Heart left ventricle (tissue), 16 donors: ENCODE results near the gene KLHL26. TPM values are rescaled to one million over a fixed set of nuclear protein-coding genes. Genes with fewer than 3 reads are reported as not detected.

Experiments
- ATAC-seq, 4 donors: fragments of 200-7000 bp; cut with Tn5 transposase; one replicate each; pipeline ENCODE4 v1.9.1; 2020 to 2022; ENCODE audit warnings: moderate library complexity in 4 of 4, mild to moderate bottlenecking in 3 of 4, moderate number of reproducible peaks in 1 of 4
- DNase-seq, 5 donors: peaks; one replicate each; pipeline ENCODE4 v3.0.0-alpha.2; 2020
- H3K27ac ChIP-seq, 12 donors: fragments of 200-600 bp; sonication (generic) in 4 of 12; one replicate each; pipeline versions ENCODE4 v1.5.0 to v1.8.0; 2016 to 2022; ENCODE audit warnings: mild to moderate bottlenecking in 2 of 12
- H3K27me3 ChIP-seq, 9 donors: fragments of 200-600 bp; sonication (generic) in 2 of 9; one replicate each; pipeline versions ENCODE4 v1.5.1 to v1.8.0; 2016 to 2022; ENCODE audit warnings: mild to moderate bottlenecking in 3 of 9
- H3K36me3 ChIP-seq, 9 donors: fragments of 200-600 bp; sonication (generic) in 2 of 9; one replicate each; pipeline versions ENCODE4 v1.5.0 to v1.8.0; 2018 to 2022; ENCODE audit warnings: mild to moderate bottlenecking in 2 of 9
- H3K4me1 ChIP-seq, 12 donors: fragments of 200-600 bp; sonication (generic) in 4 of 12; one replicate each; pipeline versions ENCODE4 v1.5.0 to v1.8.0; 2016 to 2022; ENCODE audit warnings: mild to moderate bottlenecking in 3 of 12
- H3K4me3 ChIP-seq, 12 donors: fragments of 200-600 bp; sonication (generic) in 4 of 12; one replicate each; pipeline versions ENCODE4 v1.5.0 to v1.8.0; 2017 to 2022; ENCODE audit warnings: mild to moderate bottlenecking in 9 of 12, moderate library complexity in 4 of 12
- H3K9me3 ChIP-seq, 12 donors: fragments of 200-600 bp; sonication (generic) in 4 of 12; one replicate each; pipeline versions ENCODE4 v1.5.0 to v1.8.0; 2016 to 2022; ENCODE audit warnings: mild to moderate bottlenecking in 1 of 12
- CTCF ChIP-seq, 12 donors: fragments of 200-600 bp; sonication (generic) in 4 of 12; IDR thresholded peaks; one replicate each; pipeline versions ENCODE4 v1.5.0 to v1.8.0; 2018 to 2022; ENCODE audit warnings: antibody characterized with exemption in 12 of 12, mild to moderate bottlenecking in 5 of 12
- POLR2A ChIP-seq, 2 donors: fragments of 450-650 bp; IDR thresholded peaks; one replicate each; pipeline ENCODE4 v1.6.1; 2017; ENCODE audit warnings: antibody characterized with exemption in 2 of 2, mild to moderate bottlenecking in 2 of 2, moderate library complexity in 2 of 2
- whole genome bisulfite sequencing, 4 donors: extraction: QIAGEN DNeasy Blood & Tissue Kit in 2 of 4; methylation state at CpG; one replicate each; pipeline versions ENCODE4 v1.1.5 to v1.1.7; 2013 to 2018; 5-methylcytosine and 5-hydroxymethylcytosine counted together
- intact Hi-C, 10 donors: fragments of 100-400 bp; cut with DNase I; formaldehyde crosslinking; loops; one replicate each; pipeline versions ENCODE4 v1.11.1 to v1.14.2; 2022
- polyA plus RNA-seq, 2 donors: library from polyadenylated mRNA; stranded (reverse); fragments of 200-250 nt; gene quantifications; one replicate each; pipeline ENCODE4 v1.2.3, GENCODE V29; 2013
- total RNA-seq, 9 donors: library from RNA; depleted of rRNA in 2 of 9; stranded (reverse); fragments of >200 nt in 2 of 9; fragmentation: NEBNext Ultra II Directional in 3 of 9; extraction: Animal tissue kit (Norgen Biotek cat#: 25700) in 3 of 9; gene quantifications; one replicate each; pipeline versions ENCODE4 v1.1.0 to v1.2.4, GENCODE V29; 2016 to 2023
- donor health status: ischemic (EF 13 %, LVEDD 7.1; RV severe dilation, severe dysfunction).
- donor health status: healthy with polysubstance abuse.
- donor health status: DM: no; HTN: yes; CAD: no.
- donor health status: DM: no; HTN: no; CAD: no.
- donor health status: ischemic (EF 25% LVEDD 6.9; RV normal size, moderate dysfunction).
- donor health status: ischemic (EF 25% LVEDD 5.7; RV mildly dilated, moderate dysfunction).
- donor health status: healthy.
- donor health status: DM: yes; HTN: yes; CAD: no.
- donor health status: ischemic (EF 35%, LVEDD 5.7; RV mildly dilated, moderate dysfunction).
- donor health status: nonischemic (EF 11% LVEDD 7.7; RV severe dilation, severe dysfunction).
- donor health status: DM: yes; HTN: yes; CAD: no.
- donor health status: PGD.
- donor health status: ischemic (EF 29% LVEDD 5.4; RV normal size, mild dysfunction).
- donor health status: nonischemic (EF 23%, LVEDD 6.1; RV moderate dilation, normal function).

The KLHL26 gene
- total and polyA plus RNA-seq, 11 donors: 2.8 to 11.4 (median 5.8) TPM

DNA sequence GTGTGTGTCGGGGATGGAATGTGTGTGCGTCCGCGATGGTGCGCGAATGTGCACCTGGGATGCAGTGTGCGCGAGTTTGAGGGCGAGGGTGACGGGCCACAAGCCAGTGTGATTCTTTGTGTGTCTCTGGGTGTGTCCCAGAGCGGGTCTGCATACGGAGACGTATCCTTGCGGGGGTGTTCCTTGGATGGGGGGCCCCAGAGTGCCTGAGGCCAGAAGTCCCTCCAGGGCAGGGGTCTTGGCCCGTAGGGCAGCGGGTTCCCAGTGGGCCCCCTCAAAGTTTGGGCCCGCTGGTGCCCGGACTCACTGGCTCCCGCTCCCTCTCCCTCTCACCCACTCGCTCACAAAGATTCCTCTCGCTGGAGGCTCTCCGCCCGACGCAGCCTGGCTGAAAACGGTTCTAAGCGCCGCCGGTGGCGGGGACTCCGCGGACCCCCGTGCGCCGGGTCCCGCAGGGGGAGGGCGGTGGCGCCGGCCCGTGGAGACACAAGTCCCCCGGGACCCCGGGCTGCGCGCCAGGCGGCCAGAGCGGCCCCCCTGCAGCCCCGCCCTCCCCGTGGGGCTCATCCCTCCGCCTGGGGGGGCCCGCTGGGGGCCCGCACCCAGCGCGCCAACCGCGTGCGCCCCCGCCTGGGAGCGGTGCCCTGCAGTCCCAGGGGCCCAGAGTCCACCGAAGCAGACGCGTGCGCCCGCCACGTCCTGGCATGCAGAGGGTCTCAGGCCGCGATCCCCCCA lies 31.1 kb upstream of the KLHL26 start:
- 1 to 3% (median 2%) methylated on average over 25 to 65 of the region's 65 CpGs for WGBS, 4 donors
- intact Hi-C loops: no loop called here
- ATAC-seq (no peak), DNase-seq (no peak)
- Histone ChIP-seq H3K27me3 (peaks cover 36 to 94% (median 76%) of the 10 kb centered on the region in 9 donors), H3K4me3 (peak overlapping the region in 9 of 12 donors; percentile 7 to 51 (median 42)), H3K4me1 (peaks cover 0 to 47% (median 17%) of the 10 kb centered on the region in 12 donors), H3K27ac (peak overlapping the region in 2 of 12 donors; percentile 13 to 15), H3K36me3 (no peaks in the 10 kb centered on the region), H3K9me3 (no peaks in the 10 kb centered on the region)
- TF ChIP-seq CTCF (IDR thresholded peaks at IDR 0.05): no peak
- no peak for TF ChIP-seq POLR2A (IDR thresholded peaks at IDR 0.05)

DNA sequence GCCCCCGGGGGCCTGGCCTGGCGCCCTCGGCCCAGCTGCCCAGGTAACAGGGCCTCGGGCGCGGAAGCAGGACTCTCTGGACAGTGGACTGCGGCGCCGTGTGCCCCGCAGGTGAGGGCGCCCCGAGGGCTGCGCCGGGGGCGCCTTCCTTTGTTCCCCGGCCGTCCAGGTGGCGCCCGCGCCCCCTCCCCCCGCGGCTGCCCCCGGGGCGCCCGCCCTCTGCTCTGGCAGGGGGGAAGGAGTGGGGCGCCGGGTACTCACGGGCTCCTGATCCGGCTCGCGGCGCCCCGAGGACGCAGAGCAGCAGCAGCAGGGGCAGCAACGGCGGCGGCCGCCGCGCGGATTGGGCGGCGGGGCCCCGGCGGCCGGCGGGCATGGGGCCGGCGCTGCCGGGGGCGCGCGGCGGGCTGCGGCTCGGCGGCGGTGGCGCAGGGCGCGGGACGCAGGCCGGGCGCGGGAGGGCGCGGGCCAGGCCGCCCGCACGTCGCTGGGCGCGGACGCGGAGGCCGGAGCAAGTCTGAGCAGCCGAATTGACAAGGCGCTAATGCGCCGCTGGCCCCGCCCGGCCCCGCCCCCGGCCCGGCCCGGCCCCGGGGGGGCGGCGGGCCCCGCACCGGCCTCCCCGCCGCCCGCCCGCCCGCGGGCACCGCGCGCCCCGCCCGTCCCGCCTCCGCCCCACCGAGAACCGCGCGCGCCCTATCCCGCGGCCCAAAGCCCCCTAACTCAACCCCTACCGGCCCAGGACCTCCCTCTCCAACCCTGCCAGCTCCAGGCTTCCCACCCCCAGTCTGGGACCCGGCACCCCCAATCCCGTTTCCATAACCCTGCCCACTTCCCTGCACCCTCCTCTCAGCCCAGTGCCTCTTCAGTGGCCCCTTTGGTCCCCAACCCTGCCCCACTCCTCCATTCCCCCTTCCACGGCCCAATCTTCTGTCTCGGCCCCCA lies 30.3 kb upstream of the KLHL26 start, which contains the start of gene CRLF1:
Gene CRLF1 (minus strand): TSS at position 519 of the 945 bp plus-strand sequence. CDS start 143 bp downstream, at position 376.
- no peak for TF ChIP-seq CTCF (IDR thresholded peaks at IDR 0.05)
- no peak for TF ChIP-seq POLR2A (IDR thresholded peaks at IDR 0.05)
- Histone ChIP-seq H3K9me3 (no peaks in the 10 kb centered on the region), H3K27ac (peak within 1 kb of the TSS in 2 of 12 donors; percentile 7 to 13), H3K27me3 (peaks cover 41 to 95% (median 82%) of the 10 kb centered on the region in 9 donors), H3K4me3 (peak within 1 kb of the TSS in 10 of 12 donors; percentile 7 to 51 (median 40)), H3K4me1 (peaks cover 0 to 56% (median 25%) of the 10 kb centered on the region in 12 donors), H3K36me3 (no peaks in the 10 kb centered on the region)
- DNase-seq (no peak), ATAC-seq (peak in 1 of 4 donors; percentile 11)
- 1 to 3% (median 2%) methylated on average over 11 to 108 of the region's 116 CpGs for WGBS, 4 donors
- intact Hi-C loops: no loop called here

DNA sequence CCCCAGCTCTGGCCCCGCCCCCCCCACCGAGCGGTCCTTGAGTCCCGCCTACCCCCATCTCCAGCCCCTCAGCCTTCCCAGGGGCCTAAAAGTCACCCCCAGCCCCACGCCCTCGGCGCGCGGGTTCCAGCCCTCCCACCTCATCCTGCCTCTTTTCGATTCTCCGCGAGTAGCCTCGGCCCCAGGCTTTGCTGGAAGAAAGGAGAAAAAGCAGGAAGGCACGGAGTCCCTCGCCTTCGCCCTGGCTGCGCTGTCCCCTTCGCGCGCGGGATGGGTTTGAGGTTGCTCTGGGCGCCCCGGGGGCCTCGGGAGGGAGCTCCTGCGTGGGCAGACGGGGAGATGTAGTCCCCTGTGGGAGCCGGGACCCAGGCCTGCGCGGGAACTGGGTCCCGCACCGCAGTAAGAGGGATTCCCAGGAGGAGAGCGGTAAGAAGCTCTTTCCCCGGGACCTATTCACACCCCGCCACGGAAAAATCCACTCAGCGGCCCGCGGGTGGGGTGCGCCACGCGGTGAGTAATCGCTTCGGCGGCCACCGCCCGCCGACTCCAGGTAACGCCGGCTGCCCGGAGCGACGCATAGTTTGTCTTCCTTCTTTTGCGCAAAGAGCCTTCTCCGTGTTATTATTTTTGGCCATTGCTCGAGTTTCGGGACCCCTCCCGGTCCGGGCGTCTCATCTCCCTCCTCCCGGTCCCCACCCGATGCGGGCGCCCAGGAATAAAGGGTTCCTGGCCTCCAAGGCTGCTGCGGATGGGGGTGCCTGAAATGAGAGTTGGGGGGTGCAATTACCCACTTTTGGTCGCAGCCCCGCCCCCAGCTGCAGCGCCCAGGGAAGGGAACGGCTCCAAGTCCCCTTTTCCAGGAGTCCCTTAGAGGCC lies 29.4 kb upstream of the KLHL26 start:
- peak overlapping the region in 8 of 12 donors; percentile 15 to 51 (median 36) for H3K4me3 ChIP-seq
- H3K4me1 ChIP-seq: peaks cover 0 to 65% (median 33%) of the 10 kb centered on the region in 12 donors
- no peak for TF ChIP-seq CTCF (IDR thresholded peaks at IDR 0.05)
- no peak for TF ChIP-seq POLR2A (IDR thresholded peaks at IDR 0.05)
- no peak for DNase-seq
- H3K9me3 ChIP-seq: no peaks in the 10 kb centered on the region
- peaks cover 50 to 95% (median 90%) of the 10 kb centered on the region in 9 donors for H3K27me3 ChIP-seq
- no peaks in the 10 kb centered on the region for H3K36me3 ChIP-seq
- intact Hi-C loops: no loop called here
- peak in 2 of 4 donors; percentile 7 to 35 for ATAC-seq
- WGBS, 4 donors: 1 to 2% (median 2%) methylated on average over 53 to 68 of the region's 68 CpGs
- no peak overlapping the region for H3K27ac ChIP-seq
